ENCODE measurements around the gene TOP1.

TOP1 gene

DNA sequence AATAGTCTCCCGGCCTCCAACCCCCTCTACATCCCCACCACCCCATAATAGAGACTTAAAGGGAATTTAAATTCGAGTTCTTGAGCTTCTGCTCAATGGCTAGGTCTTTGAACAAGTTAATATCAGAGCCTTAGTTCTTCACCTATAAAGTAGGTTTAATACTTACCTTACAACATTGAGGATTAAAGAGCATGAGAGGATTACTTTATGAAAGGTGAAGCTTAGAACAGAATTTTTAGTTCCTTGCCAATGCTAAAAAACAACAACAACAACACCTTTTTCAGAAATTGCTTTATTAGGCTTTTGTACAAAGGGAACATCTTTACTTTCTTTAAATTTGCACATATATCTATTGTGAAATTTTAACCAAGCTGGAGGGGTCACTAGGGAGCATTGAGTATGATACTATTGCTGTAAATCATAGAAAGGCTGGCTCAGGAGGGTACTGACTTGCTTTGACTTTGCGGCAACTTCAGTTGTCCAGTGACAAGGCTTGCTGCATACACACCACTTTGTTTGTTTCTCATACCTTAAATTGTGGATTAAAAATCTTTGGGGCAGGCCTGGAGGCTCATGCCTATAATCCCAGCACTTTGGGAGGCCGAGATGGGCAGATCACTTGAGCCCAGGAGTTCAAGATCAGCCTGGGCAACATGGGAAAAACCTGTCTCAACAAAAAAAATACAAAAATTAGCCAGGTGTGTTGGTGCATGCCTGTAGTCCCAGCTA is 9.7 kb downstream of the TOP1 start:
- no peak for DNase-seq

DNA sequence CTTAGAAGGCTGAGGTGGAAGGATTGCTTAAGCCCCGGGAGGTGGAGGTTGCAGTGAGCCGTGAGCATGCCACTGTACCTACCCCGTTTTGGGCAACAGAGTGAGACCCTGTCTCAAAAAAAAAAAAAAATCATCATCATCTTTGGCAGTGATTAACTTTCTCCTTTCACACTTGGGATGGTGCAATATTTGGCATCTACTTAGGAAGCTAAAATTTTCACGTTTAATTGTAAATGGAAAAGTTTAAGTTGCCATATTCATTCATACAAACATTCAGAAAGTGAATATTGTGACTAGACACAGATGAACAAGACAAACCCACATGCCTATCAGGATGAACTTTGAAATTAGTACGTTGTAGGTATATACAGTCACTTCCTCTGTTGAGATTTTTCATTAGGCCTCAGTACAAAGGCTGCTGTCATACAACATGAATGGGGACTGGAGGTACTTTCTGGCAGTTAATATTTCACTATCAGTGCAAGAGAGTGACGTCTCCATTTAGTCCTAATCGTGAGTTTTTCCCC is 10.3 kb downstream of the TOP1 start:
- DNase-seq = no peak

DNA sequence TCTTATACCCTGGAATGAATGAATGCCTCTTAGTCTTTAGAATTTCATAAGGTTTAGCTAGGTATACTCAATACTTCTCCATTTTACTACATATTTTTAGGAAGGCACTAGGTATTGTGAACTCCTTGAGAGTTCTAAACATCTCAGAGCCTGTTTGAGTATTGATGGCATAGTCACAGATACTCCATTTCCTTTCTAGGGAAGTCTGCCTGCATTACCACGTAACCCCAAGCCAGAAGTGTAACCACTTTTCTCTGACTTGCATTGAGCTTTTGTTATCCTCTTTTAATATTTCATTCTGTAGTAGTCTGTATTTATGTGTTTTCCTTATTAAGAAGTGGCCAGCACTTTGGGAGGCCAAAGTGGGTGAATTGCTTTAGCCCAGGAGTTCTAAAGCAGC is 12.2 kb downstream of the TOP1 start:
- no peak for DNase-seq

DNA sequence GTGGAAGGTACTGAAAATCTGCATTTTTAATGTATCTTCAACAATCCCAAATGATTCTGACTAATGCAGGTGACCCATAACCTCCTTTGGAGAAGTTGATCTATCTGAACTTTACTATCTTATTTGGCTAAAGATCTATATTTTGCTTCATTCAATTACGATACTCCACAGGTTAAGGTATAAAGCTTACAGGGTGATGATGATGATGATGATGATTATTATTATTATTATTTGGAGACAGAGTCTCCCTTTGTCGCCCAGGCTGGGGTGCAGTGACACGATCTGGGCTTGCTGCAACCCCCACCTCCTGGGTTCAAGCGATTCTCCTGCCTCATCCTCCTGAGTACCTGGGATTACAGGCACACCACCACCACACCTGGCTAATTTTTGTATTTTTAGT is 13.1 kb downstream of the TOP1 start:
- no peak for DNase-seq

DNA sequence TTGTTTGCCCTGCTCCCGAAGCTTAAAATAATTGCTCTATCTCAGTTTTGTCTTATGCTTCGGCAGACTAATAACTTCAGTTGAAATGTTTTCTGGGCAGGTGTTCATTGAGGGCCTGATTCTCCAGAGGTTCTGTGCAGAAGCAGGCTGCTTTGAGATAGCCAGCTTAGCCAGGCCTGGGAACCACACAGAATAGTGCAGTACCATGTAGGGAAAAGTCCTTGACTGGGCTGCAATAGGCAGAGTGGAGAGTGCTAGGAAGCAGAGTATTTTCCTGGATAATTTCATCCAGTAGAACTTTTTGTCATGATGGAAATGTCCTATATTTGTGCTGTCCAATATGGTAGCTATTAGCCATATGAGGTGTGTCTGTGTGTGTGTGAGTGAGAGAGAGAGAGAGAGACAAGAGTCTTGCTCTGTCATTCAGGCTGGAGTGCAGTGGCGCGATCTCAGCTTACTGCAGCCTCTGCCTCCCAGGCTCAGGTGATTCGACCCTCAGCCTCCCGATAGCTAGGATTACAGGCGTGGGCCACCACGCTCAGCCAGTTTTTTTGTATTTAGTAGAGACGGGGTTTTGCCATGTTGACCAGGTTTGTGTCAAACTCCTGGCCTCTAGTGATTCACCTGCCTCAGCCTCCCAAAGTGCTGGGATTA is 15.9 kb downstream of the TOP1 start:
- no peak for DNase-seq

DNA sequence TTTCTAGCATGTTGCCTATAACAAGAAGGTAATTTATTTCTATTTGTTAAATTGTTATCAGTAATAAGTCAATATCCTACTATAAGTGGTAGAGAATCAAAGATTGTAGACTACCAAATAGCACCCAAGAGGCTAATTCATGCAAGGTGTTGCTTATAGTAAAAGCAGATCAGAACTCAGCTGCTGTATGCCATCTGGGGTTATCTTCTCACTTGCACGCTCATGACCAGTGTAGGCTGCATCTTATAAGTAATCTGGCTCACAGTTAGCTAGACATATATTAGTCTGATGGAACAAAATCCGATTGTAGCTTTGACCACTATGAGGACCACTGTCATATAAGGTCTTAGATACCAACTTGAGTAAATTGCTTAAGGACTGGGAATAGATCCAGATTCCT is 17.0 kb downstream of the TOP1 start:
- no peak for DNase-seq

DNA sequence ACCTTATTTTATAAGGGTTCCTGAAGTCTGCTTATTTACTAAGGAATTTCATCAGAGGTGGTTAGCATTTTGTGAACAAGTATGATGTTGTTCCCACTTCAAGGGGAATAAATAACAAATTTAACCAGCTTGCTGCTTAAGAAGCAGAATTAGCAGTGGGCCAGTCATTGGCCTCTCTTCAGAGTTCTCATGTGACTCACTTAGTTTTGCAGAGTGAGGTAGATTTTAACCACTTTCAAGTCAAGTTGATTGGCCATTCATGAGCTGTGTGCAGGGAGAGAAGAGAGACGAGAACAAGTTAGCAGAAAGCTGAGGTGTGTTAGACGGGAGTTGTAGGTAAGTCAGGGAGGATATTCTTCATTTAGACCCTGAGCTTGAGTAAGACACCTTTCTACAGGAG is 18.1 kb downstream of the TOP1 start:
- no peak for DNase-seq

DNA sequence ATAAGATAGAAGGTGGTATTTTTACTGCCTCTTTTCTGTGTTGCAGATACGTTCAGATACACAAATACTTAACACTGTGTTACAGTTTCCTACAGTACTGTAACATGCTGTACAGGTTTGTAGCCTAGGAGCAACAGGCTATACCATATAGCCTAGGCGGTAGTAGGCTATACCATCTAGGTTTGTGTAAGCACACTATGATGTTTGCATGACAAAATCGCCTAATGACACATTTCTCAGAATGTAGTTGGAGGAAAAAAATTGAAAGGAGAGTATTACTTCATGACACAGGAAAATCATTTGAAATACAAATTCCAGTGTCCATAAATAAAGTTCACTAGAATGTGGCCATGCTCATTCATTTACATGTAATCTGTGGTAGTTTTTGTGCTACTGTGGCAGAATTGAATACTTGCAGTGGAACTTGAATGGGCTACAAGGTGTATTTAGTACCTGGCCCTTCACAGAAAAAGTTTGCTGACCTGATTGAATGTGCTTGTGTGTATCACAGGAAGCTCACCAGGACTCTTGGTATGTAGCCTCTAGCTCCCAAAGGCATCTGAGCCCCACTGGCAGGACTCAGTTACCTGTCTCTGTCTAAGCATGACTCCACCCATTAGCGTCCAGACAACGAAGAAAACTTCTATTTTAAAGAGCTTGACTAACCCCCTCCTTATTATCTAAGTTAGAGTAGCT is 18.8 kb downstream of the TOP1 start:
- DNase-seq = no peak

DNA sequence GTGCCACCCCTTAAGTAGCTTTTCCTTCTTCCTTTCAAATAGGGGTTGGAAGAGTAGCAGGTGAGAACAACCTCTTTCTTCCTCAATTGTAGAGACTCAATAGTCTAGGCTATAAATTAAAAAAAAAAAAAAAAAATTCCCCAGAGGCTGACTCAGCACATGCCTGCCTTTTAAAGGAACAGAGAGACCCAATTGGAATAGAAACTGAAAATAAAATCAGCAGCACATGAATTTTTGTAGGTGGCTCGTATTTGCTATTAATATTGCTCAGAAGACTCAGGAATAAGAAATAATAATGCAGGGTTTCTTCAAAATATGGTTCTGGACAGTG is 19.3 kb downstream of the TOP1 start:
- DNase-seq = no peak

DNA sequence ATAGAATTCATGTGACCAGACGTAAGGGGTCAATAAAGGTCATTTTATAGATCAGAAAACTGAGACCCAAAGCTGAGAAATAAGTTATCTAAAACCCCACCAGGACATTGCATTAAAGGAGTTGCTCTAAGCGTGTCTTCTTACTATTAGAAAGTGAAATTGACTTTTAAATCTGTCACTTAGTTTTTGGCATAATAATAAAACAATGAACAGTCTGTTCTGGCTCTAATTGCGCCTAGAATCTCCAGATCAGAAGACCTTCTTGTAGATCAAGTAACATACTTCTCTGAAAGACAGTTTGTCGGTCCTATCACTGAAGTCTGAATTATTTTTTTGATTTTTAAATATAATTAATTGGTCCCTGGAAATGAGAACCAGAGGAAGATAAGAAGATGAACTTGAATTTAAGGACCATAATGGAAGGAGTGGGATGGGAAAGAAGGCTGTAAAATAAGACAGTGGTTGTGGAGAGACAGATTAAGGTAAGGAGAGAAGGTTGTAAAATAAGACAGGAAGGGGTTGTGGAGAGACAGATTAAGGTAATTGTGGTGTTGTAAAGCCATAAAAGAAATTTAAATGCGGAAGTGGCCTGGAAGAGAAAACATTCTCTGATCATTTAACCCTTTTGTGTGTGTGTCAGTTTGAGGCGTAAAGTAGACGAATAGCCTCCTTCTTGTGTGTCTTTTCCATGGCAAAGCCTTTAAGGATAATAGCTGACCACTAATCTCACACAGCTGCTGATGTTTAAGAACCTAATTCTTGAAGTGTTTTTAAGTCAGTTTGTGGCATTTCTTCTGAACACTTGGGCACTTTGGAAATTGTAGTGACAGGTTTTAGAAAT is 20.1 kb downstream of the TOP1 start:
- no peak for DNase-seq

DNA sequence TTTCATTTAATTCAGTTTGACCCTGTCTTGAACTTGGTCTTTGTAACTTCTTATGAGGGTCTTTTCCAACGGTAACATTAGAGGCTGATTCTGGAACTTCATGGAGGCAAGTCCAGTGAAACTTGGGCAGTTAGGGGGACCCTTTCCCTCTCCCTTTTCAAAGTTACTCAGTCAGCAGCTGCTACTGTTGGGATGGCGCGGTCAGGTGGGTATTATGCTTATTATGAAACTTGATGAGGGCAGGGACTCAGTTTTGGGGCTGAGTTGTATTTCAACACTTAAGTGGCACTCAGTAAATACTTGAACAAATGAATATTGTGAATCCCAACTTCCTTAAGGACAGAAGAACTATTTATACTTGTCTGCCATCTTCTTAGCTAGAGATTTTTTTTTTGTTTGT is 20.8 kb downstream of the TOP1 start:
- DNase-seq = no peak

DNA sequence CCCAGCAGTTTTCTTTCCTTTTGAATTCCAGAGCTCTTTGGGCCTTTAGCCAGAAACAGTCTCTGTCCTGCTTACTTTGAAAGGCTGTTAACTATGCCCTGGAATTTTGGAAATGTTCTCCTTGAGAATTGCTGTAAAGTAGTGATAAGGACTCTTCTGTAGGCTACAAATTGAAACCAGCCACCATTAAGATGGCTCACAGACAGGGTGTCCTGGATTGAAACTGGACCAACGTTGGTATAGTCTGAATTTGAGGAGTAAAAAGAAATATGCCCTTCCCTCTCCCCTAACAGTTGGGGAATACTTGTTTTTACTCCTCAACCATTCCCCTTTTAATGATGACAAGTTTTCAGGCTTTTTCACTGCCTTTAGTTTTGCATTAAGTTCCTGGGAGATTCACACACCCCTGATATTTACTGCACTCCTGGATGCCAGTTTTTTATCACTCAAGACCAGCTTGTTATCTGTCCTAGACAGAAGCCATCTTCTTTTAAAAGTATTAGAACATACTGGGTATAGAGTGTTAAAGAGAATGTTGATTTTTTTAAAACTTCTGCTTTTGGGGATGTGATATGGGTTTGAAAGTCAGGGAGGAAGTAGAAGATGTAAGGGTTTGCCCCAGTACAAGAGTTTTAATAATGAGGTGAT is 21.9 kb downstream of the TOP1 start:
- DNase-seq = no peak

DNA sequence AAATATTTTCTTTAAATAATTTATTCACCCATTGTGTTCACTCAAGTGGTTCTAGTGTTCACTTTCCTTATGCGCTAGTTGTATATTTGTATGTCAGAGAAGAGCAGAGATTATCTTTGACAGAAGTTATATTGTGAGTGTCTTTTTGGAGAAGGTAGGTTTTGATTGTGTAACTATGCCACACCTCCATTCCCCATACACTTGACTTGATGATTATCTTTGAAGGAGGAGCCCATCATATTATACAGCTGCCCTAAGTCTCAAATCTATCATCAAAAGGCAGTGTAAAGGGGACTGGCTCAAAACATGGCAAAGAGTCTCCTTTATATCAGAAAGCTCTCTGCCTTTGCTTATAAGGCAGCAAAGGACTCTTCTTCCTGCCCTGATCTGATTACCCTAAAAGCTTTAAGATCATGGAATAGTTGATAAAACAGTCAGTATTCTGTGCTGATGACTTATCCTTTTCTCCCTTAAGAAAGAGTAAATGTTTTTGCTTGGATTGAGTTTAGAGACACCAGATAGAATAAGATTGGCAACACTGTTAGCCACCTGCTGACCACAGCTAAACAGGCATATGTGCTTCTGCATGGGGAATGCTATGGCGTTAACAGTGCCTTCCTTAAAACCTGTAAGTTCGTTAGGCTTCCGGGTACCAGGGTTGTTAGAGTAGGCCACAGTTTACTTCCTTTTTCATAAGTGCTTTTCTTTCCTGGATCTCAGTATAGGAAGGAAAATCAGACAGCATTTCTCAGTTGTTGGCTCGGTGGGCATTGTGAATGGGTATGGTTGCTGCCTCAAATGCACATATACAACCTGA is 22.6 kb downstream of the TOP1 start:
- DNase-seq = no peak

DNA sequence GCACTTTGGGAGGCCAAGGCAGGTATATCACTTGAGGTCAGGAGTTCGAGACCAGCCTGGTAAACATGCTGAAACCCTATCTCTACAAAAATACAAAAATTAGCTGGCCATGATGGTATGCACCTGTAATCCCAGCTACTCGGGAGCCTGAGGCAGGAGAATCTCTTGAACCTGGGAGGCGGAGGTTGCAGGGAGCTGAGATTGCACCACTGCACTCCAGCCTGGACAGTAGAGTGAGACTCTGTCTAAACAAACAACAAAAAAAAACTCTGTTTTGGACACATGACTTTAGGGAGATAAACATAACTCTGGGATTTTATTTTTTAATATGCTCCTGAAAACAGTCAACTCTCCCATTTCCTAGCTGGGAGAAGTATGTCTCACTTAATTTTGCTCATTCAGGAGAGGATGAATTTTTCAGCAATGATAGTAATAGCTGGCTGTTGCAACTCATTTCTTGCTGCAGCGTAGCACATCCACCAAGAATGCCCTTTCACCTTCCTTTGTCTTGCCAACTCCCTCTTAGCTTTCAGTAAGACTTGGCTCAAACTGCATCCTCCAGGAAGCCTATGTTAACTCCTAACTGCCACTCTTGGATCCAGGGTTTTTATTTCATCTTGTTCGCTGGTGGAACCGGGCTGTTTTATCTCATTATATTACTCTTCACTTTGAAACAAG is 24.3 kb downstream of the TOP1 start:
- no peak for DNase-seq

DNA sequence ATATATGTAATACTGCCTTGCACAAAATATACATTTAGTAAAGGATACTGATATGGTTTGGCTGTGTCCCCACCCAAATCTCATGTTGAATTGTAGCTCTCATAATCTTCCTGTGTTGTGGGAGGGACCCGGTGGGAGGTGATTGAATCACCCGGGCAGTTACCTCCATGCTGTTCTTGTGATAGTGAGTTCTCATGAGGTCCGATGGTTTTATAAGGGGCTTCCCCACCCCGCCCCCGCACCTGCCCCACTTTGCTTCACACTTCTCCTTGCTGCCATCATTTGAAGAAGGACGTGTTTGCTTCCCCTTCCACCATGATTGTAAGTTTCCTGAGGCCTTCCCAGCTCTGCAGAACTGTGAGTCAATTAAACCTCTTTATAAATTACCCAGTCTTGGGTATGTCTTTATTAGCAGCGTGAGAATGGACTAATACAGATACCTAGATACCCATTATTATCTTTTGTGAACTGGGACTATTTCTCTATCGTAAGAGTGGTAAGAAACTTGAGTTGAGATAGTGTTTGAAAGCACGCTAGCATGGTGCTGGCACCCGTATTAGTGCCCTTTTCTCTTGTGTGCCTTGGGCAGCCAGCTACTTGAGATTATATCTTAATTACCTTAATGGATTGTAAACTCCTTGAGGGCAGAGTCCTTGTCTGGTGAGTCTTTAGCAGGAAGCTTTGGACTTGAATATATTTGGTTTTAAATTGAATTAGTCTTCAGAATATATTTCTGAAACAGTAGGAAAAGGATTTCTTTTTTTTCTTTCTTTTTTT is 25.6 kb downstream of the TOP1 start:
- DNase-seq = no peak

DNA sequence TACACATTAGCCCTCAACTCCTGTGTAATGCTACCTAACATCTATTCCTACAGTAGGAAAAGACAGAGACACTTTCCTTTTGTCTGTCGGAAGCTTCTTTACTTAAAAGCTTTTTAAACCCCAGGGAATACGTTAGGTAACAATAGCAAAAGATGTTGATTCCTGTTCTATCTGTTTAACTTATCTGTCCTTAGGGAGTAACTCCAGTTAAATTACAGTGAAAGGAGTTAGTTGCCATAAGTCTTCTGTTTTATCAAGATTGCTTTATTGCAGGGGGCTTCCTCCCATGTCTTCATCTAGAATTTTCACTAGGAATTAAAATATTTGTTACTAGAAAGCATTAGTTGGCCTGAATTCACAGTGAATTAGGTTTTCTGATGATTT is 26.2 kb downstream of the TOP1 start:
- no peak for DNase-seq

DNA sequence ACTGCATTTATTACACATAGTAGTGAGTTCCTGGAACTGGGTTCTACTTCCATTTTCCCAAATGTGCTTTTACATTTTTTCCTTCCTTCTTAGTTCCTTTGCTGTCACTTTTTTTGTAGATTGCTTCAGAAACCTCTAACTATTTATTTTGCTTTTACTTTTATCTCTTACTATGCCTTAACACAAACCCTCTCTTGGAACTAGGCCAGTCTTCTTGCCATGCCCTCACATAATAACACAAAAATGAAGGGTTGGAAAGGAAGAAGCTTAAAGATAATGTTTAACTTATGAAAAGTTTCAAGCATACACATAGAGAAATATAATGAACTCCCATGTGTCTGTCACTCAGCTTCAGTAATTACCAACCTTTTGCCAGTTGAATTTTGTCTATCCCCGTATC is 27.1 kb downstream of the TOP1 start:
- DNase-seq = no peak

DNA sequence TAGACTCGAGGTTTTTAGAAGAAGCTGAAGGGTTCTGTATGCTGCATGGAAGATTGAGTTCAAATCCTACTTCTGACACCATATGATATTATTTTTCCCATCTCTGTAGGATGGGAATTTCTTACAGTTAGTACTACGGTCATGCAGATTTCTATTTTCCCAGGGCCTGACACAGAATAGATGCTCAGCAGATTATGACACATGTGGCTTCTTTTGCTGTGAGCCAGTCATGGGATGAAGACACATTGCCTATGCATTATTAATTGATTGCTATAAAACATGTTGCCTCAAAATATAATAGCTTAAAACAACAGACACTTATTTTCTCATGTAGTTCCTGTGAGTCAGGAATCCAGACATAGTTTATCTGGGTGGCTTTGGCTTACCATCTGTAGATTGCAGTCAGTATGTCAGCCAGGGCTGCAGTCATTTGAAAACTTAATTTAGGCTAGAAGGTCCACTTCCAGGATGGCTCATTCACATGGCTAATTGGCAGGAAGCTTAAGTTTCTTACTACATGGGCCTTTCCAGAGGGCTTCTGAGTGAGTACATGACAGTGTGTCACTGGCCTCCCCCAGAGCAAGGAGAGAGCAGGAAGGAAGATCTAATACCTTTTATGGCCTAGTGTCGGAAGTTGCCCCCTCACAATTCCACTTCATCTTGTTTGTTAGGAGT is 29.5 kb downstream of the TOP1 start:
- no peak for DNase-seq
